GM18511 (cell line): ENCODE data around the gene SDC4.

ENCODE experiments used
- ATAC-seq: cut with Tn5 transposase; IDR thresholded peaks from one replicate; pipeline ENCODE4 v1.9.1; 2021; ENCODE audit warnings: mild to moderate bottlenecking, moderate library complexity; ENCODE audit not compliant: unreplicated experiment

Gene SDC4

DNA sequence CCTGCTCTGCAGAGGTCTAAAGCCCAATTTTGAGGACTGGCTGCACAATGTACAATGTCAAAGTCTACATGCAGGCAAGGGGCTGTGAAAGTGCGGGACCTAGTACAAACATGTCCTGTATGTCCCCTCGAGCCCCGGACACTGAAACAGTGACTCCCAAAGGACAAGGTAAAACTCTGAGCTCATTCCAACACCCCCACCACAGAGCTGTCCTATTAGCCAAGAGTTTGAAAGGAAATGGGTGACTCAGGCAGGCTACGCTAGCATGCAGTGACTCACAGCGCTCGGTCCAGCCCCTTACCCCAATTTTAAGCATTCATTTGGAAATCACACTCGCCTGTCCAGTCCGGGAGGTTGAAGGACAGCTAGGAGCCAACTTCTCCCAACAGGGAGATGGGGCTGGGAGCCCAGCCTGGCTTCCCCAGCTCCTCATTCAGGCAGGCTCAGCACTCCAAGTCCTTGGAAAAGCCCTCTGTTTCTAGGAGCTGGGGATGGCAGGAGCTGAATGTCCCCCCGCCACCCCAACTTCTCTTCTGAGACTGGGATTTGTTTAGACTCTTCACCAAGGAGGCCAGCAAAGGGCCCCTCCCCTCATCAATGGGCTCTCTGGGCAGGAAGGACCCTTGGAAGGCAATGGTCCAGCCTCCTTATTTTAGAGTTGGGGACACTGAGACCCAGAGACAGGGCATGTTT lies 3.9 kb downstream of the SDC4 start:
- ATAC-seq = no peak

DNA sequence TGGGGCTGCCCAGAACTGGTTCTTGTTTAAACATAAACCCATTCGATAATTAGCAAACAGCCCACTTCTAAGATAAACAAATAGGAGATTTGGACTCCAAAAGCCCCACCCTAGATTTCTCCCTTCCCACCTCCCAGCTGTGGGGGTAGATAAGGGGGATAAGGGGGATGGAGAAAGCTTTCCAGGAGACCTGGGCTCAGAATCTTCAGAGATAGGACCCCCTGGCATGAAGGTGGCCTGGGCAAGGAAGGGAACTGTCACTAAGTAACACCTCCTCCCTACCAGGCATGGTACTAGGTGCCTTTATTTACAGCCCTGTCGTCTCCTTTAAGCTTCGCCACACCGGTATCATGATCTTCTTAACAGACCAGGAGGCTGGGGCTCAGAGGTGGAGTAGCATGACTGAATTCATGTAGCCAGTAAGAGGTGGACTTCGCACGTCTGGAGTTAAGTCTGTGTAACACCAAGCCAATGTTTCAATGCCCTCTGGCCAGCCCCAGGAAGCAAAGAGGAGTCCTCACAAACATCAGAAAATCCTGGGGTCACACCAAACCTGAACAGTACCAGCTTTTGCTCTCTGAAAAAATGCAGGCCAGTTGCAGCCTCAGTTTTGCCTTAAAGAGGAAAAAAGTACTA lies 4.6 kb downstream of the SDC4 start:
- no peak for ATAC-seq

DNA sequence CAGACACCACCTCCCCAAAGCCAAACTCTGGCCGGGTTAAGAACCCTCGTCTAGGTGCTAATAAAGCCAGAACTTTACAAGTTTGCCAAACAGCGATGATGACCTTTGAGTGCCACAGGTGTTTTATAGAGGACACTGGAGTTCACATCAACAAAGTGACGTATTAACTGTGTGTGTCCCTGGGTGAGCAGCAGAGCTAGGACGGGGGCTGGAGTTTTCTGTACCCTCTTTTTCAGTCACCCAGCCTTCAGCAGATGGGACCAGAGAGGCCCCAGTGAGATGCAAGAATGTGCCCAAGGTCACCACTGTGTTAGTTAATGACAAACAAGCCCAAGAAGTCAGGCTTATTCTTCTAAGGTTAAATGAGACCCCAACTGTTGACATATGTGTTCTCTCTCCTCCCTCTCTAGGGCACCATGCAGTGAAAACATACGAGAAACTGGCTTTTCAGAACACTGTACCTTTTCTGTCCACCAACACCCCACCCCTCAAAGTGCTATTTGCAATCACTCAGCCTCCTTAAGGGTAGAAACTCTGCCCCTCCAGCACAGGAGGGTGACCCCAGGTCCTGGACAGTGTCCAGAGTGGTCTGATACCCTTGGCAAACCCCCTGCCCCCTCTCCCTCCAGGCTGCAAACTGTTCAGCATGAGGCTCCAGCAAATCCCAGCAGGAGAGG lies 5.2 kb downstream of the SDC4 start:
- ATAC-seq = no peak

DNA sequence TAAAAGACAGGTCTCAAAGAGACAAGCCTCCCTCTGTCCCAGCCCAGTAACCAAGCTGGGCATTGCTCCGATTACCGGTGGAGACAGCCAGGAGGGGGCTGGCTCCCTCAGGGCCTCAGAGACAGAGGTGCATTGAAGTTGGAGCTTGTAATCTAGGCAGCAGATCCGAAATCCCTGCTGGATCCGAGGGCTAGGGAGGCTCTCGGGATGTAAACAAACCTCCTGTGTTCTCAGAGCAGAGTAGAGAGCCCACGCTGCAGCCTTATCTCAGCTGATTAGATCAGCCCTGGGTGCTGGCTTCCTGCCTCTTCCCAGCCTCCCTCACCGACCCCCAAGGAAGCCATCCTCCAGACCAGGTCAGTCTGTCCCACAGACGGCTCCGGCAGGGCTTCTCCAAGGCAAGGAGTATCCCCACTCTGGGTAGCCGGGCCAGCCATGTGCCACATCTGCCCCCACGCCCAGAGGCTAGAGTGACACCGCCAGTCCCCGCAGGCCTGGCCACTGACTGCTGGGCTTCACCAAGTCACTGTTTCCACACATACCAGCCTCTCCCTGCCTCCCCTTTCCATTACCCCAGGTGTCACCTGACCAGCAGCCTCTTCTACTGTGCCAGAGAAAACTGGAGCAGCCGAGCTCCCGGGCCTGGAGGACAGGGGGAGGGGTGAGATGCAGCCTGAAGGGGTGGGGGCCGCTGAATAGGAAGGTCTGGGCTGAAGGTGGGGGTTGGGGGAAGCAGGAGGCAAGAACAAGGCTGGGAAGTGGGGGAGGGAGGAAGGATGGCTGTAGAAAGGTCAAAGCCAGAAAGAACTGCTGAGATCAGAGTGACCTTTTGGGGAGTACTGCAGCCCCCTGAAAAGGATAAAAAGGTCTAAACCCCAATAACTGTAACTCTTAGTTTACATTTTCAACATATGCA lies 6.0 kb downstream of the SDC4 start:
- no peak for ATAC-seq

DNA sequence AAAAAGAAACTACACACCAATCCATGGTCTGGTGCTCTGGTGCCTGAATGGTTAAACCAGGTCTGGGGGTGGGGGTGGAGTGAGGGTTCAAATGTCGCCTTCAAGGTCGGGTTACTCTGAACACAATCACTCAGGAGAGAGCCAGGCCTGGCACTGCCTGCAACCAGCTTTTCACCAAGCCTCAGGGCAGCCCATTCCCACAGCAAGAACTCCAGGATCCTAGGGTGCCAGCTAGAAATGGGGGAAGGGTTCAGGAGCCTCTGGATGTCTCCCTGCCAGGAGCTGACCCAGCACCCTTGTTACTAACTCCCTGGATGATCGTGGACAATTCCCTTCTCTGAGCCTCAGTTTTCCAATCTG lies 6.7 kb downstream of the SDC4 start:
- no peak for ATAC-seq

DNA sequence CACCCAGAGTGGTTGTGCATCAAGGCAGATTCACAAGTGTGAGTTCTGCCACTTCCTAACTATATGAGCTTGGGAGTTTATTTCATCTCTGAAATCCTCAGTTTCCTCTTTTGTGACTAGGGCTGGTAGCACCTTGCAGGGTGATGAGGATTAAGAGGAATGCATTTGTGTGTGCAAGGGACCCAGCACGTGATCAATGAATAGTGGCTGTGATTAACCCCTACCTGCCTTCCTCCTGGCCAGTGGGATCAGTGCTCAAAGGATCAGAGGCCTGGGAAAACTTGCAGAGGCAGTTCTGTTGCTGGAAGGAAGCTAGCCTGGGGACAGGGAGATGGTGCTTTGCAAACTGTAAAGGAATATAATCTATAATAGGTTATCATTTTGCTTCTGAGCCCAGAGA lies 7.3 kb downstream of the SDC4 start:
- no peak for ATAC-seq

DNA sequence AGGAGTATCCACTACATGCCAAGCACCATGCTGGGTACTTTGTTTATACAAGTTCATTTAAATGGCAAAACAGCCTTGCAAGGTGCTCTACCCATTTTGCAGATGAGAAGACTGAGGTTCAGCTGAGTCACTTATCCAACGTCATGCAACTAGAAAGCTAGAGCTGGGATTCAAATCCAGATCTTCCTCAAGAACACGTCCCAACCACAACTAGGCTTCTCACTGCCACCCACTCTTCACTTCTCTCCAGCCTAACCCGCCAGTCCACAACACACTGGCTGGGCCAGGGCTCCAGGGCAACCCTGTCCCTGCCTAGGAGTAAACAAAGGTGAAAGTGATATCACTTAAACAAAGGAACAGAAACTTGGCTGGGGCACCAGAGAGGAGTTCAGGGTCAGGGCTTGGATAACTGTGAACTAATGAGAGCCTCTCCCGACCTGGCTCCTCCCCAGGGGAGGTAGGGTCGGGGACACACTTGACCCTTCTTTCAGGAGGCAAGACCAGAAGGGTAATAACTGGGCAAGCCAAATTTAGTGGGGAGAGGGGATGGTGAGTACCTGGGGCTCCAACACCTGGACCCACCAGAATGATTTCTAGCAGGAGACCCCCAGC lies 7.9 kb downstream of the SDC4 start:
- ATAC-seq = no peak

DNA sequence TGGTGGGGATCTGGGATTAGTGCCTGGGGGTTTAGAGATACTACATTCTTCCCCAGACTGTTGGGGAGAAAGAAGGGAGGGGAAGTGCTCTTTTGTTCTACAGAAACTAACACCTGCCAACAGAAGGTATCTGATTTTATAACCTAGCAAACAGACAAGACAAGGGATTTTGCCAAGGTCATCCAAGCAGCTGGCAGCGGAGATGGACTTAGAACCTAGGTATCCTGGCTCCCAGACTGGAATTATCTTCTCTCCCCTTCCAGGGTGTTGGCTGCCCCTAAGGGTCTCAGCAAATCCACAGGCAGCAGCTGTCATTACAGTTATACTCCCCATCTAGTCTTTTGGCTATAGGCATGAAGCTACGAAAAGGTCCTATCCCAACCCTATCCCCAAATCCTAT lies 8.4 kb downstream of the SDC4 start:
- no peak for ATAC-seq

DNA sequence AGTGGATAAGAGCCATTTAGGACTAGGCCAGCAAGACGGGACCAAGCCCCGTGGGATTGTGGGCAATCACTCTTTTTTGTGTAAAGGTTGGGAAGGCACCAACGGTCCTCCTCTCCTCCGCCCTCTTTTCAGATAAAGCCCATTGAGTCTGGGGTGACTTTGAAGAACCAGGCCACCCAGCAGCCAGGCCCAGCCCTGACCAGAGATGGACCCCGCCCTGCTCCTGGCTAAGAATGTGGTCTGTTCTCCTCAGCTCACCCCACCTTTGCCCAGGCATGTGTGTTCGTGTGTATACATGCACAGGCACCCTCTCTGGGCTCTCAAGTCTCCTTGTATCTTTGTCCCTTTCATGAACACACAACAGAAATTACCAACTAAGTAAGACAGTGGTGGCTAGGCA lies 9.1 kb downstream of the SDC4 start:
- ATAC-seq = no peak

DNA sequence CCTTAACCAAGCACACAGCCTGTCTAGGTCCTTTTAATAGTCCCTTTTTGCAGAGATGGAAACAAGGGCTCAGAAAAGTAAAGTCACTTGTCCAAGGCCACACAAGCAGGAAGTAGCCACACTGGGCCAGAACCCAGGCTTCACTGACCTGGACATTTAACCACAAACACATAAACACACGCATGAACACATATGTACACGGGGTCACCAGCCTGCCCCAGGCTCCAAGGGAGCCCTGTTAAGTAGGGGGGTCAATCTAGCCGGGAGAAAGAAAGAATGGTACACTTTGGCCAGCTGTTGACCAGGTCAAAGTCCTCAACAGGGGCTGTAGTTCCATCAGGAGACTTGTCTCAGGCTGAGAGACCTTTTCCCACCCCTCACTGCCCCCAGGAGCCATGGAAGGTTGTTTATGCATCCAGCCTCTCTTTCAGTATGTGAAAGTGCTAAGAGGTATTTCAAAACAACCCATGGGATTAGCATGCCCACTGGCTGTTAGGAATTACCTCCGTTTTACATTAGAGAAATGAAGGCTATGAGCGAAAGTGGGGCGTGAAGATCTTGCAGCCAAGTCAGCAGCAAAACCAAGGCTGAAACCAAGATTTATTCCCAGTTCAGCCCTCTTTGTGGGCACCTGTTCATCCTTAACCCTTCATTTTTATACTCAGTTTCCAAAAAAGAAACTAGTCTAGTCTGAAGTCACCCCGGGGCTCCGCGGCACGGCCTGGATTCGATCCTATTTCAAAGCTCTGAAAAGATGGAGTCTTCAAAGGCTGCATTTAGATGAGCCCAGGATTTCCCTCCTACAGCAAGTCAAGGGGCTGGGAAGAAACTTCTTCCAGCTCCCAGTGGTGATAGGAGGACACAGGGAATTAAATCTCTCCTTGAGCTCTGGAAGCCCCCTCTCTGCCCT lies 9.8 kb downstream of the SDC4 start:
- no peak for ATAC-seq

DNA sequence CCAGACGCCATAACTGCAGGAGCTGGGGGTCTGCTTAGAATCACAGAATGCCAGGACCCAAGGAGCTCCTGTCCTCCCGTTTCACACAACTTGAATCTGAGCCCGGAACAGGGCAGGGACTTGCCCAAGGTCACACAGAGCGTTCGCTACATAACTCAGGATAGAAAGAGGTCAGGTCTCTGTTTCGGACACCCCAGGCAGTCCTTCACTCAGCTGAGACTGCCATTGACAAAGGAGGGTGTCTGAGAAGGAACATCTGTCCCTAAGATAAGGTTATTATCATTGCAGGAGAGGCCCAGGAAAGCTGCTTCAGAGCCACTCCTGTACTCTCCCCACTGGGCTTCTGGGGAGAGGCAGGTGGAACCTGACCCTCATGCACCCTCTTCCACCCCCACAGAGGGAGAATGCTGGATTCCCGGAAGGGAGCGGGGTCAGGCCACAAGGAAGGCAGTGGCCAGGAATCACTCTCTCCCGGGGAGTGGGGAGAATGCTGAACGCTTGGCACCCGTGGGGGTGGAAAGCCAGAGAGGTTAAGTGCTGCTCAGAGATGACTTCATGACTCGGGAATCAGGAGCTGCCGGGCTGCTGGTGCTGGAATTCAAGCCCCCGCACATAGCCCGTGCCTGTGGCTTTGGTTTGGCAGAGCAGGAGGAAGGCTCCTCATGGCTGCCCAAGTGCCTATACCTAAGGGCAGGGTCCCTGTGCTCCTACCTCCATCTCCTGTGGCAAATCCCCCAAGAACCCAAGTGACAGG lies 10.7 kb downstream of the SDC4 start:
- no peak for ATAC-seq

DNA sequence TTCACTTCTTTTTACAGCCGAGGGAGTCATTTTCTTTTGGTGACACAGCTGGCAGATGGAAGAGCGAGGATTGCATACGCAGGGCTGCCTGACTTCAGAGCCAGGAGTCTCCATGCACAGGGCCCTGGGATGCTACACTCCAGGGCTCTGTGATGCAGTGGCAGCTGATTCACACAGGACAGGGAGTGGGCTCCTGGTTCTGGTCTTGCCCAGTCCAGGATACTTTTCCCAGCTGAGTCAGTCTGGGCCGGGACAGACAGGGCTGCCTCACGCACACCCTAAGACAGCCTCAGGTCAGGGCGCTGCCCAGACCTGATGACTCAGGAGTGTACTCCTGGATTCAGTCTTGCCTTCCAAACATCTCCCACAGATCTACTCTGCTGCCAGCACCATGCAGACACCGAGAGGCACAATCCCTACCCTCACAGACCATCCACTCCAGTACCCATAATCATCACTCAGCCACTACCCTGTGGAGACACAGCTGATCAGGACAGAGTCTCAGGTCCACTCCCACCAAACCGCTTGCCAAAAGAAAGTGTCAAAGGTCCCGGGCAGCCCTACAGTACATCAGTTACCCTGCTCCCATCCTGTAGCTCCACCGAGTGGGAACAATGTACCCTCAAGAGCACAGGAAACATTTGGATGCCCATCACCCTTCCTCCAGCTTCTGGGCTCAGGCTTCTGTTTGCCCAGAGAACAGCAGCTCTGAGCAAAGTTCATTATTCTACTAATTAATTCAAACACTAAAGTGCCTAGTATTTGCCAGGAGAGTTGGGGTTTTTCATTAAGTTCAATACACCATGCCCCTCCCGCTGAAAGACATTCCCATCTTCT lies 11.5 kb downstream of the SDC4 start:
- ATAC-seq = no peak

DNA sequence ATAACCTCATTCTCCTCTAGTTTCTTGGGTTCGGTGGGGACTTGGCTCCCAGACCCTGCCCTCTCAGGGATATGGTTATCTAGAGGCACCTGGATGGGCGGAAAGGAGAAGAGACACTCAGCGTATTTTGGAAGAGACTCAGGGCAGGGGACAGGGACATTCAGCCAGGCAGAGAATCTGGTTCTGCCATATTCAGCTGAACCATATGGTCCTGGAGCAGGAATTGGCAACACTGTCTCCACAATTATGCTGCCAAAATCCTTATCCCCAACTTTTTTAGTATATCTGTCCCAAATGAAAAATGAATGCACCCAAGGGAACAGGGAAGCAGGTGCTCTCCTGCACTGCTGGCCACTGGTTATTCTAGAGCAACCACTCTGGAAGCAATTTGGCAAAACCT lies 17.7 kb downstream of the SDC4 start:
- ATAC-seq = no peak

DNA sequence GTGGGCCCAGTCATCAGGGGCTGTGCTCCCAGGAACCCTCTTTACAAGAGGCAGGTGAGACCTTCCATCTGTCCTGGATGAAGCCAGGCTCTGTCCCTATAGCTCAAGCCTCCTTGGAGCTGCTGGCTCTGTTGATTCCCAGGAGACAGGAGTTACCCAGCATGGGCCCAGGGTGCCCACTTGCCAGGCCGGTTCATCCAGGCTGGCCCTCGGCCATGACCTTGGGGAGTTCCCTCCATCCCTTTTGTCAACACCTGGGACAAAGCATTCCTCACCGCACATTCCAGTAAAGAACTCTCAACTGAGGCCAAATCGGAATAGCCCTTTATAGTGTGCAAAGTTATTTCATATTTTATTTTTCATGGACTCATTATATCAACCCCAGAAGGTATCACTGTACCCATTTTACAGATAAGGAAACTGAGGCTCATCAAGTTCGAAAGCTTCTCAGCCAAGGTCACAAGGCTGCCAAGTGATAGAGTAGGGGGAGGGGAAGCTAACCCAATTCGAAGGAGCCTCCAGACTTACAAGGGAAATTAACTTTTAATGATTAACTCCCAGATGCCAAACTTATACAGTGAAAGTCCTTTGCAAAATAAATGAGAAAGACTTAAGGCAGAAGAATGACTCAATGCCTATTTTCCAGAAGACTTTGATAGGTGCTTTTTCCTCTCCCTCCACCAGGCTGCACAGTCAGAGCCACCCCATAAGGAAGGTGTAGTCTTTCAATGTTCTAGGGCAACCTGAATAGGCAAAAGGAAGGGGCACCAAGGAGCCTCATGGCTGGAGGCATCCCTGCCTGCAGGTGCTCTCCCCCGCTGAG lies 18.5 kb downstream of the SDC4 start:
- no peak for ATAC-seq

DNA sequence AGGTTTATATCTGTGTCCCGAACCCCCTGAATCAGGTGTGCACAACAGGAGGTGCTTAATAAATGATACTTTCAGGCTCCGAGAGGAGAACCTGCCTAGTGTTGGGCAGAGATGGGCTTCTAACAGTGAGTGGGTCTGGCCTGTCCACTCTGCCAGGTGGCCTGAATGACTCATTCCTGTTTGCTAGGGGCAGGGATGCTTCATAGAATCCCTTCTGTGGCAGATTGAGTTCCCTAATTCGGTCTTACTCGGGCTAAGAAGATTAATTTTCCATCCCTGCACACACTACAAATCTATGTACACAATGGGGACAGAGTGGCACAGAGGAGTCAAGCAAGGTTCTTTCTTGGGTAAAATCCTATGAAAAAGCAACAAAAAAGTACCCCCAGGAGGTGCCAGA lies 19.8 kb downstream of the SDC4 start:
- ATAC-seq = no peak

DNA sequence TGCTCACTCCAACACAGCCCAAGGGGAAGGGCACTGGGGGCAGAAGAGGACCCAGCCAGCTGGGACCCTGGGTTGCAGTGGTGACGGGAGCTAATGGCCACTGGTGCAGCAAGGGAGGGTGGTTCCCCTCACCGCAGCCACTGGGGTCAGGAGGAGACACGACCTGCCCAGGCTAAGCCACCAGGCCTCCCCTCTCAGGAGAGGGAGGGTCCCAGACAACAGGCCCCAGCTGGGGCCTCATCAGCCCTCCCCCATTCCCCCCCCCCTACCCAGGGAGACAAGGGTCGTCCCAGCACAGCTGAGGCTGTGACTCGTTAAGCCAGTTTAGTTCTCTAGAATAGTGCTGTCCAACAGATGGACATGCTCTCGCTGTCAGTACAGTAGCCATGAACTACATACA lies 22.9 kb downstream of the SDC4 start:
- no peak for ATAC-seq

DNA sequence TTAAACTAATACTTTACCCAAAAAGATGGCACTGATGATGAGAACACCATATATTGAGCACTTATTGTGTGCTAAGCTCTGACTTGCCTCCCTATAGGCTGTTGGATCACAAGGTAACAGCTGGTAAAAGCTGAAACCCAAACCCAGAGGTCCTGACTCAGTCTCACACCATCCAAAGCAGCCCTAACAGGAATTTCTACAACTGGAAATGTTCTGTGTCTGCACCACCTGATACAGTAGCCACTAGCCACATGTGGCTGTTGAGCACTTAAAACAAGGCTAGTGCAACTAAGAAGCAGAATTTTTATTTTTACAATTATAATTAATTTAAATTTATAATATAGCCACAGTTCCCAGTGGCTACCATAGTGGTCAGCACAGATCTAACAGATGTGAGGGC lies 24.5 kb downstream of the SDC4 start:
- no peak for ATAC-seq
